ENCODE results near the gene CCL4L2.
"Not testable (repeated sequence)": the region's sequence is repeated elsewhere in the genome, so short reads cannot be mapped to it uniquely, and the experiment has no call there.

CCL4L2 gene

DNA sequence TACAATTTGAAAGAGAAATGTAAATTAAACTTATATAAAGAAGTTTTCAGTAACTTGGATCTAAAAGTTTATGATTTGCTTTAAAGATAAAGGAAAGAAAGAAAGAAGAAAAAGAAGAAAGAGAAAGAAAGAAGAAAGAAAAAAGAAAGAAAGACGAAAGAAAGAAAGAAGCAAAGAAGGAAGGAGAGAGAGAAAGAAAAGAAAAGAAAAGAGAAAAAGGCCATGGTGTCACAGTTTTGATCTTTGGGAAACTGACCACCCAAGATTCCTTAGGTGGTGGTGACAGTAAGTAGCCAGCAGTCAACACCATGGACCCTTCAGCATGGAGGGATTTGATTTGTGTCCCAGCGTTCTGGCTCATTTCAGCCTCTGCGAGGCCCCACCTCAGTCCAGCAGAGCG, 9.8 kb upstream of the CCL4L2 start:
- H3K23ac ChIP-seq (ENCODE audit: low read length); H3K79me1 ChIP-seq (ENCODE audit: low read length); H2BK15ac ChIP-seq (replicated peaks; ENCODE audit: low read depth); H3K56ac ChIP-seq (ENCODE audit: low read length); H3K79me2 ChIP-seq (ENCODE audit: control insufficient read depth, insufficient read depth, low read length); DNase-seq; H3K36me3 ChIP-seq (ENCODE audit: control insufficient read depth, insufficient read depth, low read length); H3K4me3 ChIP-seq (ENCODE audit: low read length); H3K4me1 ChIP-seq (ENCODE audit: control insufficient read depth, low read depth, low read length); H3K4me2 ChIP-seq (ENCODE audit: low read length); H2BK5ac ChIP-seq (ENCODE audit: low read length); H3K27ac ChIP-seq (ENCODE audit: low read depth, low read length); H3K9ac ChIP-seq (ENCODE audit: low read length); H3K27me3 ChIP-seq (ENCODE audit: insufficient read depth, low read length, poor library complexity); H3K4ac ChIP-seq (ENCODE audit: low read depth, low read length); H4K5ac ChIP-seq (ENCODE audit: low read length); H3K18ac ChIP-seq (ENCODE audit: low read length); H2BK120ac ChIP-seq (ENCODE audit: low read depth, low read length); H4K8ac ChIP-seq (ENCODE audit: low read depth, low read length); H2AK5ac ChIP-seq (ENCODE audit: low read length): not testable (repeated sequence)
- WGBS (ENCODE audit: extremely low coverage, insufficient coverage, low lambda C conversion rate) = no CpG with 5 or more reads among the region's 4 CpGs

DNA sequence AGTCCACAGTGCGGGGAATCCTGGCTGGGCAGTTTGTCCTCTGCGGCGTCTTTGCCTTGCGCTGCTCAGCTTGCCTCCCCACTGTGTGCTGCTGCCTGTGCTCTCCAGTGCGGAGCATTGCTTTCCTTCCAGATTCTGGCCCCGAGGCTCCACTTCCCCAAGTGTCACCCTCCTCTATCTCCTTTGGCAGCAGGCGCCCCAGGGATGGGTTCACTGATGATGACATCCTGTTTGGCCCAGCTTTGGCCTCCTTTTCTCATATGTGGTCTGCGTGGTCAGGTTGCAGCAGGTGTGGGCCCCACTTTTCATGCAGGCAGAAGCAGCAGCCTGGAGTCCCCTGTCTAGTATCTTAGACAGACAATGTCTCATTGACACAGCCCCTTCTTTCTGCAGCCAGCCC, 9.4 kb upstream of the CCL4L2 start:
- not testable (repeated sequence) for H4K8ac ChIP-seq (ENCODE audit: low read depth, low read length); H3K27ac ChIP-seq (ENCODE audit: low read depth, low read length); H2BK120ac ChIP-seq (ENCODE audit: low read depth, low read length); H3K4me3 ChIP-seq (ENCODE audit: low read length); H3K4me1 ChIP-seq (ENCODE audit: control insufficient read depth, low read depth, low read length); H3K56ac ChIP-seq (ENCODE audit: low read length); H3K4ac ChIP-seq (ENCODE audit: low read depth, low read length); H3K79me1 ChIP-seq (ENCODE audit: low read length); H3K4me2 ChIP-seq (ENCODE audit: low read length); H2AK5ac ChIP-seq (ENCODE audit: low read length); DNase-seq; H3K79me2 ChIP-seq (ENCODE audit: control insufficient read depth, insufficient read depth, low read length); H2BK15ac ChIP-seq (replicated peaks; ENCODE audit: low read depth); H3K36me3 ChIP-seq (ENCODE audit: control insufficient read depth, insufficient read depth, low read length); H3K27me3 ChIP-seq (ENCODE audit: insufficient read depth, low read length, poor library complexity); H3K18ac ChIP-seq (ENCODE audit: low read length); H4K5ac ChIP-seq (ENCODE audit: low read length); H3K9ac ChIP-seq (ENCODE audit: low read length); H3K23ac ChIP-seq (ENCODE audit: low read length); H2BK5ac ChIP-seq (ENCODE audit: low read length)
- no CpG with 5 or more reads among the region's 8 CpGs for WGBS (ENCODE audit: extremely low coverage, insufficient coverage, low lambda C conversion rate)

- Histone ChIP-seq H4K8ac (ENCODE audit: low read depth, low read length) (no peak overlapping the region), H3K36me3 (ENCODE audit: control insufficient read depth, insufficient read depth, low read length) (no peaks in the 10 kb centered on the region), H3K79me2 (ENCODE audit: control insufficient read depth, insufficient read depth, low read length) (no peaks in the 10 kb centered on the region), H2AK5ac (ENCODE audit: low read length) (no peak overlapping the region), H4K5ac (ENCODE audit: low read length) (no peak overlapping the region), H3K4me2 (ENCODE audit: low read length) (no peak overlapping the region), H3K4ac (ENCODE audit: low read depth, low read length) (no peak overlapping the region), H3K4me3 (ENCODE audit: low read length) (no peak overlapping the region), H3K18ac (ENCODE audit: low read length) (no peak overlapping the region), H2BK5ac (ENCODE audit: low read length) (no peak overlapping the region), H3K27ac (ENCODE audit: low read depth, low read length) (no peak overlapping the region), H3K23ac (ENCODE audit: low read length) (no peak overlapping the region), H2BK15ac (replicated peaks; ENCODE audit: low read depth) (no peak overlapping the region), H2BK120ac (ENCODE audit: low read depth, low read length) (no peak overlapping the region), H3K27me3 (ENCODE audit: insufficient read depth, low read length, poor library complexity) (no peaks in the 10 kb centered on the region), H3K79me1 (ENCODE audit: low read length) (no peaks in the 10 kb centered on the region), H3K56ac (ENCODE audit: low read length) (no peak overlapping the region), H3K4me1 (ENCODE audit: control insufficient read depth, low read depth, low read length) (peaks cover 2% of the 10 kb centered on the region), H3K9ac (ENCODE audit: low read length) (no peak overlapping the region)
- DNase-seq = no peak
- WGBS (ENCODE audit: extremely low coverage, insufficient coverage, low lambda C conversion rate) = no CpG with 5 or more reads among the region's 3 CpGs
These were observed 7.5 kb upstream of the CCL4L2 start for GRCh38 chr17:36203335-36203734.

GRCh38 chr17:36204724-36205500, 6.0 kb upstream of the CCL4L2 start:
- no peak overlapping the region for H3K23ac ChIP-seq (ENCODE audit: low read length)
- H3K79me2 ChIP-seq (ENCODE audit: control insufficient read depth, insufficient read depth, low read length) = no peaks in the 10 kb centered on the region
- no peak overlapping the region for H2BK5ac ChIP-seq (ENCODE audit: low read length)
- H3K36me3 ChIP-seq (ENCODE audit: control insufficient read depth, insufficient read depth, low read length) = no peaks in the 10 kb centered on the region
- H3K18ac ChIP-seq (ENCODE audit: low read length) = no peak overlapping the region
- no peak overlapping the region for H3K4ac ChIP-seq (ENCODE audit: low read depth, low read length)
- H2BK15ac ChIP-seq (replicated peaks; ENCODE audit: low read depth) = no peak overlapping the region
- no peak overlapping the region for H3K4me3 ChIP-seq (ENCODE audit: low read length)
- no peak overlapping the region for H4K5ac ChIP-seq (ENCODE audit: low read length)
- H2AK5ac ChIP-seq (ENCODE audit: low read length) = no peak overlapping the region
- H3K4me1 ChIP-seq (ENCODE audit: control insufficient read depth, low read depth, low read length) = no peaks in the 10 kb centered on the region
- H4K8ac ChIP-seq (ENCODE audit: low read depth, low read length) = no peak overlapping the region
- H3K56ac ChIP-seq (ENCODE audit: low read length) = no peak overlapping the region
- no peak overlapping the region for H2BK120ac ChIP-seq (ENCODE audit: low read depth, low read length)
- H3K4me2 ChIP-seq (ENCODE audit: low read length) = no peak overlapping the region
- no peaks in the 10 kb centered on the region for H3K79me1 ChIP-seq (ENCODE audit: low read length)
- H3K27ac ChIP-seq (ENCODE audit: low read depth, low read length) = no peak overlapping the region
- no peaks in the 10 kb centered on the region for H3K27me3 ChIP-seq (ENCODE audit: insufficient read depth, low read length, poor library complexity)
- no peak overlapping the region for H3K9ac ChIP-seq (ENCODE audit: low read length)
- no CpG with 5 or more reads among the region's 7 CpGs for WGBS (ENCODE audit: extremely low coverage, insufficient coverage, low lambda C conversion rate)
- DNase-seq = no peak

DNA sequence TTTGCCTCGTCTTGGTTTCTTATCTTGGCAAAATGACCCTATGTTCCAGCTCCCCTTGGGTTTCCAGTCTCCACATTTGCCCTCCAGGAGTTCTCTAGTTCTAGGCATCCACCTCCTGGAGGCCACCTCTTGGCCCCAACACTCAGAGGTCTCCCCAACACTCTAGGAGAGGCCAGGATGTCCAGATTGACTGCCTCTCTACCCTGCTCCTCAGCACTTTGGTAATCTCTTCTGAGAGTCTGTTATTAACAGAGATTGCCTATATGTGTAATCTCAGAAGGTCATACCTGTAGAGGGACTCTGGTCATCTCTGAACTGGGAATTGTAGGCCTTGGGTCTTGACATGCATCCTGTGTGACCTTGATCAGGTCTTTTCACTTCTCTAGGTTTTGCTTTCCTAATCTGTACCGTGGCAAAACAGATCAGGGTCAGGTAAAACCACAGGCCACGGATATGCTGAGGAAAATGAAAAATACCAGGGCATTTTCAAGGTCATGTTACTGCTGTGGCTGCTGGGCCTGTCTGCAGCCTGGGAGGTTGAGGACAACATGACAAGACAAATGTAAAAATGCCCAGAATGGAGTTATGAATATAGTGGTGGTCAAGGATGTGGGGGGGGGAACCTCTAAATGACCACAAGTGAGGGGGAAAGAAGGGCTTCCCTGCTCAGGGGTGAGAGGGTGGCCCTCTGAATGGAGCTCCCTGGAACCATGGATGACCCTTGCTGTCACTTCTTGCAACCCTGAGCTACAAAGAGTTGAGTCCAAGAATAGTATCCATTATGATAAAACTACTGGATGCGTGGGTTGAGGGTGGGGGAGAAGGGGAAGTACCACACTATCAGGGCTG, 5.0 kb upstream of the CCL4L2 start:
- Histone ChIP-seq H4K8ac (ENCODE audit: low read depth, low read length) (no peak overlapping the region), H3K23ac (ENCODE audit: low read length) (no peak overlapping the region), H3K4me2 (ENCODE audit: low read length) (no peak overlapping the region), H4K5ac (ENCODE audit: low read length) (no peak overlapping the region), H3K79me1 (ENCODE audit: low read length) (no peaks in the 10 kb centered on the region), H3K27ac (ENCODE audit: low read depth, low read length) (no peak overlapping the region), H3K27me3 (ENCODE audit: insufficient read depth, low read length, poor library complexity) (no peaks in the 10 kb centered on the region), H2BK15ac (replicated peaks; ENCODE audit: low read depth) (no peak overlapping the region), H3K9ac (ENCODE audit: low read length) (no peak overlapping the region), H2BK5ac (ENCODE audit: low read length) (no peak overlapping the region), H3K18ac (ENCODE audit: low read length) (no peak overlapping the region), H3K4ac (ENCODE audit: low read depth, low read length) (no peak overlapping the region), H3K4me1 (ENCODE audit: control insufficient read depth, low read depth, low read length) (no peaks in the 10 kb centered on the region), H3K36me3 (ENCODE audit: control insufficient read depth, insufficient read depth, low read length) (no peaks in the 10 kb centered on the region), H3K4me3 (ENCODE audit: low read length) (no peak overlapping the region), H3K79me2 (ENCODE audit: control insufficient read depth, insufficient read depth, low read length) (no peaks in the 10 kb centered on the region), H3K56ac (ENCODE audit: low read length) (no peak overlapping the region), H2BK120ac (ENCODE audit: low read depth, low read length) (no peak overlapping the region), H2AK5ac (ENCODE audit: low read length) (no peak overlapping the region)
- no CpG with 5 or more reads among the region's 4 CpGs for WGBS (ENCODE audit: extremely low coverage, insufficient coverage, low lambda C conversion rate)
- DNase-seq = no peak

Measured in mesendoderm (in vitro differentiated cells).